Measurements from ENCODE around the gene B2M. TPM values are rescaled to one million over a fixed set of nuclear protein-coding genes. Genes with fewer than 3 reads are reported as not detected.
"Not testable (repeated sequence)": the region's sequence is repeated elsewhere in the genome, so short reads cannot be mapped to it uniquely, and the experiment has no call there.

The B2M gene
- total RNA-seq, 1 experiment from 2014 or later, result 2,056 TPM

- no peak for DNase-seq (ENCODE audit: low read depth)
- in situ Hi-C loops (cut with HindIII; ENCODE audit: low pct_unique_long_range_greater_than_20kb, low sequenced_read_pairs), result no loop called here
These were observed 7.6 kb downstream of the B2M start for GRCh38 chr15:44718927-44719292.

- in situ Hi-C loops (cut with HindIII; ENCODE audit: low pct_unique_long_range_greater_than_20kb, low sequenced_read_pairs), result no loop called here
- DNase-seq (ENCODE audit: low read depth), result peak; percentile 50
These were observed 8.1 kb downstream of the B2M start for GRCh38 chr15:44719293-44719999.

- in situ Hi-C loops (cut with HindIII; ENCODE audit: low pct_unique_long_range_greater_than_20kb, low sequenced_read_pairs); DNase-seq (ENCODE audit: low read depth): not testable (repeated sequence)
These were observed 8.7 kb downstream of the B2M start for GRCh38 chr15:44720000-44720435.

GRCh38 chr15:44720460-44721176 lies 9.3 kb downstream of the B2M start:
- in situ Hi-C loops (cut with HindIII; ENCODE audit: low pct_unique_long_range_greater_than_20kb, low sequenced_read_pairs), result no loop called here
- DNase-seq (ENCODE audit: low read depth), result no peak

DNA sequence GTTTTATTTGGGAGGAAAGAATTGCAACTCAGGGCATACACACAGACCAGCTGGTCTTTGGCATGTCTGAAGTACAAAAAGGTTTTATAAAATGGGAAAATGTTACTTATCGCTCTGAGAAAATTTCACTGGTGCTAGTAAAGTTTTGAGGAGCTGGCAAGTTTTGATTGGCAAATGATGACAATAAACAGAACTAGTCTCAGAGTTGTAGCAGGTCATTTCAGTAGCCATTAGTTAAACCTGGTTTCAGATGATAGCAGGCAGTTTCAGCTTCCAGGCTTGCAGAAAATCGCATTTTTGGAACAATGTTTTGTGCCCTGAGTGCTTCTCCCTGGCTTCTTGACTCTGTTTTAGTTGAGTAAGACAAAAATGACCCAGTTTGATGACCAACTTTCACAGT lies 10.7 kb downstream of the B2M start:
- in situ Hi-C loops (cut with HindIII; ENCODE audit: low pct_unique_long_range_greater_than_20kb, low sequenced_read_pairs), result no loop called here
- no peak for DNase-seq (ENCODE audit: low read depth)

DNA sequence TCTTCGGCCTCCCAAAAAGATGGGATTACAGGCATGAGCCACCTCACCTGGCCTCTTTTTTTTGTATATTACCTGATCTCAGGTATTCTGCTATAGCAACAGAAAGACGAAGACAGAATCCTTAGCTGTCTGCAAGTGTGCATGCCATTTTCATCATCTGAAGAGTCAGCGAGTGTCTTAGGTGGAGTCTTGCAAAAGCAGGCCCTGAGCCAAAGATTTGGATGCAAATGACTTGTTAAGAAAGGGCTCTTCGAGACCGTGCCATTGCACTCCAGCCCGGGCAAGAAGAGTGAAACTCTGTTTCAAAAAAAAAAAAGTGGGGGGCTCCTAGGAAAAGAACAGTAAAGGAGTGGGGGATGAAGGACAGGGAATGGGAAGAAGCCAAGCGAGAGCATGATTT lies 14.8 kb downstream of the B2M start:
- DNase-seq (ENCODE audit: low read depth), result no peak
- in situ Hi-C loops (cut with HindIII; ENCODE audit: low pct_unique_long_range_greater_than_20kb, low sequenced_read_pairs), result loop anchor here (25.0 kb wide), 1 partner anchor 139 kb away; no protein-coding TSS in a partner anchor

- peak; percentile 79 for DNase-seq (ENCODE audit: low read depth)
- in situ Hi-C loops (cut with HindIII; ENCODE audit: low pct_unique_long_range_greater_than_20kb, low sequenced_read_pairs), result loop anchor here (25.0 kb wide), 1 partner anchor 140 kb away; no protein-coding TSS in a partner anchor
These were observed 15.5 kb downstream of the B2M start for GRCh38 chr15:44726568-44727484.

GRCh38 chr15:44727485-44728231 lies 16.3 kb downstream of the B2M start:
- in situ Hi-C loops (cut with HindIII; ENCODE audit: low pct_unique_long_range_greater_than_20kb, low sequenced_read_pairs), result loop anchor here (25.0 kb wide), 1 partner anchor 140 kb away; no protein-coding TSS in a partner anchor
- no peak for DNase-seq (ENCODE audit: low read depth)

DNA sequence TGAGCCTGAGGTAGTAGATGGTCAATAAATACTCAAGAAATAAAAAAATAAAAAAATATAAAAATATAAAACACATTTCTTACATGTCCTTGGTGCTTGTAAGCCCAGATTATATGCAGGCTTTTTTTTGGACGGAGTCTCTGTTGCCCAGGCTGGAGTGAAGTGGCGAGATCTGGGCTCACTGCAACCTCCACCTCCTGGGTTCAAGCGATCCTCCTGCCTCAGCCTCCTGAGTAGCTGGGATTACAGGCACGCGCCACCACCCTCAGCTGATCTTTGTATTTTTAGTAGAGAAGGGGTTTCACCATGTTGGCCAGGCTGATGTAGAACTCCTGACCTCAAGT lies 16.9 kb downstream of the B2M start:
- in situ Hi-C loops (cut with HindIII; ENCODE audit: low pct_unique_long_range_greater_than_20kb, low sequenced_read_pairs), result loop anchor here (25.0 kb wide), 1 partner anchor 141 kb away; no protein-coding TSS in a partner anchor
- DNase-seq (ENCODE audit: low read depth), result not testable (repeated sequence)

GRCh38 chr15:44728576-44729407 lies 17.5 kb downstream of the B2M start:
- in situ Hi-C loops (cut with HindIII; ENCODE audit: low pct_unique_long_range_greater_than_20kb, low sequenced_read_pairs), result loop anchor here (25.0 kb wide), 1 partner anchor 141 kb away; no protein-coding TSS in a partner anchor

DNA sequence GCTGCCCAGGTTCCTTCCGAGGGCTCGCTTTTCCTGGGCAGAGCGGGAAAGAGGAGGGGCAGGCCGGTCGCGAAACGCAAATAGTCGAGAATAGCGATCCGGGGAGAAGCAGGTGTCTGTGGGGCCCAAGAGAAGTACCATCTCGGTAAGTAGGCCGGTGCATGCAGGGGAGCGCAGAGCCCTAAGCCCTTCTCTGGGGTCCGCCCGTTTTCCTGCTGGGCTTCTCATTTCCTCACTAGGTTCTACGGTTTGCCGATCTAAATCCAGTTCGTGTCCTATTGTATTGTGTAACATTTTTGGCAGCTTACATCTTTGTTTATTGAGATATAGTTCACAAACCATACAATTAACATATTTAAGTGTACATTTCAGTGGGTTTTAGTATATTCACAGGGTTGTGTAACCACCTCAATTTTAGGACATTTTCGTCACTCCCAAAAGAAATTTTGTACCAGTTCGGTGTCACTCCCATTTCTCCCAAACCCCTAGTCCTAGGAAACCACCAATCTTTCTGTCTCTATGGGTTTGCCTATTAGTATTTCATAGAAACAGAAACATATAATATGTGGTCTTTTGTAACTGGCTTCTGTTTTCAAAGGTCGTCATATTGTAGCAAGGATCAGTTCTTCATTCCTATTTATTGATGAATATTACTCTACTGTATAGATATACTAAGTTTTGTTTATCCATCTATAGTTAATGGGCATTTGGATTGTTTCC lies 18.3 kb downstream of the B2M start:
- in situ Hi-C loops (cut with HindIII; ENCODE audit: low pct_unique_long_range_greater_than_20kb, low sequenced_read_pairs), result loop anchor here (25.0 kb wide), 1 partner anchor 142 kb away; no protein-coding TSS in a partner anchor
- DNase-seq (ENCODE audit: low read depth), result no peak

More at GRCh38 chr15:44728576-44729407, 17.5 kb downstream of the B2M start:
- DNase-seq (ENCODE audit: low read depth), result peak; percentile 100

- no peak for DNase-seq (ENCODE audit: low read depth)
- in situ Hi-C loops (cut with HindIII; ENCODE audit: low pct_unique_long_range_greater_than_20kb, low sequenced_read_pairs), result loop anchor here (25.0 kb wide), 1 partner anchor 148 kb away; no protein-coding TSS in a partner anchor
These were observed 23.6 kb downstream of the B2M start for GRCh38 chr15:44734839-44735481.

DNA sequence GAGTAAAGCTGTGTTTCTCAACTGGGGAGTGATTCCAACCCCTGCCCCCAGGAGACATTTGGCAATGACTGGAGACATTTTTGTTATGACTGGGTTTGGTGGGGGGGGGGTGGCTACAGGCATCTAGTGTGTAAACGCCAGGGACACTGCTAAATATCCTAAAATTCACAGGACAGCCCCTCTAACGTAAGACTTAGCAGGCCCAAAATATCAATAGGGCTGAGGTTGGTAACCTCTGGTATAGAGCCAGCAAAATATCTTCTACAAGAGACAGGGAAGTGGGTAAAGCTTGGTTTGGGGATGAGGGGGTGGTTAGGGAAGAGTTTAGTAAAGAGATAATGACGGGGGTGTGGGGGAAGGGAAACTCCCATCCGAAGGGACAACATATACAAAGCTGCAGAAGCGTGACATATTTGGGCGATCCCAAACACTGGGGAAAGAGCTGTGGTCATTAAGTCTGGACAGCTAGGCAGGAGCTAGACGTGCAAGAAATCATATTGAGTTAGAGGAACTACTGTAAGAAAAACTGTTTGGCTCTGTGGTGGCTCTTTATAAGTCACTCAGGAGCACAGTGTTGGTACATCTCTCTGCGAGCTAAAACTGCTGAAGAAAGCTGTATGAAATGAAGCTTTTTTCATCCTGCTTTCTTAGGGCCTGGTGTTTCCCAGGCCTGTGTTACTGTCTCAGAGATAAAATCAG lies 24.3 kb downstream of the B2M start:
- no peak for DNase-seq (ENCODE audit: low read depth)
- in situ Hi-C loops (cut with HindIII; ENCODE audit: low pct_unique_long_range_greater_than_20kb, low sequenced_read_pairs), result loop anchor here (25.0 kb wide), 1 partner anchor 148 kb away; no protein-coding TSS in a partner anchor

GRCh38 chr15:44736181-44736765 lies 25.0 kb downstream of the B2M start, which contains the start of gene TRIM69:
Gene TRIM69, plus strand, starts transcription at chr15:44736528. Its CDS starts 177 bp downstream, at chr15:44736705.
- in situ Hi-C loops (cut with HindIII; ENCODE audit: low pct_unique_long_range_greater_than_20kb, low sequenced_read_pairs), result loop anchor here (25.0 kb wide), 1 partner anchor 149 kb away; no protein-coding TSS in a partner anchor

More at GRCh38 chr15:44736181-44736765, 25.0 kb downstream of the B2M start, which contains the start of gene TRIM69:
- no peak for DNase-seq (ENCODE audit: low read depth)
